ENCODE data around the gene FAM98C.

Gene FAM98C

DNA sequence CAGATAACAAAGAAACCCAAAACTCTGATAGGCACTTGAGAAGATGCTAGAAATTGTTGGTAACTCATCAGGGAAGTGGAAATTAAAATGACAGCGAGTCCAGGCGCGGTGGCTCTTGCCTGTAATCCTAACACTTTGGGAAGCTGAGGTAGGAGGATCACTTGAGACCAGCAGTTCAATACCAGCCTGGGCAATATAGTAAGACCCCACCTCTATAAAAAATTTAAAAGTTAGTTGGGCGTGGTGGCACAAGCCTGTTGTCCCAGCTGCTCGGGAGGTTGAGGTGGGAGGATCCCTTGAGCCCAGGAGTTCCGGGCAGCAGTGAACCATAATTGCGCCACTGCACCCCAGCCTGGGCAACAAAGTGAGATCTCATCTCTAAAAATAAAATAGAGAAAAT is 28.0 kb downstream of the FAM98C start:
- Histone ChIP-seq H3K27me3 (ENCODE audit: control insufficient read depth in 1 of 2, insufficient read depth in 2 of 2, low read length in 2 of 2) (peaks cover 6 to 23% of the 10 kb centered on the region in 2 donors), H3K27ac (ENCODE audit: low read depth, low read length) (no peak overlapping the region)

DNA sequence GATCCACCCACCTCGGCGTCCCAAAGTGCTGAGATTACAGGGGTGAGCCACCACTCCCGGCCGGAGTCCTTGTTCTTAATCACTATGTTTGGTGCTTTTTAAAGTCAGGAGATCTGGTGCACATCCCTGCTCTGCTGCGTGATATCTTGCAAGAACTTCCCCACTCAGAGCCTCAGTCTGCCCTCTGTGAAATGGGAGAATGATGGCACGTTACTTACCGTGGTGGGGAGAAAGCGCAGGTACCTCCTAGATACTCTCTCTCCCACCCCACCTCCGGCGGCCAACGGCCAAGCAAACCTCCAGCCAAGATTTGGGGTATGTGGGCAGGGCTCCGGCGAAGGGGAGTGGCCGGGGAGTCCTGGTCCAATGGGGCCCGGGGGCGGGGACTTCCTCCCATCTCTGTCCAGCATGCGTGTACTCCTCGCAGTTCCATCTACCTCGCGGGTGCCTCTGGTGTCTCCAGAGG is 30.4 kb downstream of the FAM98C start, which contains the start of gene RYR1:
RYR1 (plus strand) TSS at position 424 of the 466 bp plus-strand sequence. CDS start 139 bp downstream, outside the sequence.
- no peak within 1 kb of the TSS for H3K4me3 ChIP-seq (ENCODE audit: low read depth in 1 of 2, low read length in 2 of 2)
- no peaks in the 10 kb centered on the region for H3K4me1 ChIP-seq (ENCODE audit: insufficient read depth, low read length)
- H3K27ac ChIP-seq (ENCODE audit: low read depth, low read length): no peak within 1 kb of the TSS
- no peak within 1 kb of the TSS for H3K9ac ChIP-seq (ENCODE audit: low read length)
- H3K9me3 ChIP-seq (ENCODE audit: low read length): no peaks in the 10 kb centered on the region
- H3K27me3 ChIP-seq (ENCODE audit: control insufficient read depth in 1 of 2, insufficient read depth in 2 of 2, low read length in 2 of 2): peaks cover 6 to 23% of the 10 kb centered on the region in 2 donors
- H3K36me3 ChIP-seq (ENCODE audit: insufficient read depth, low read length): no peaks in the 10 kb centered on the region

More for the DNA sequence above, 28.0 kb downstream of the FAM98C start:
- Histone ChIP-seq H3K9me3 (ENCODE audit: low read length) (no peaks in the 10 kb centered on the region), H3K4me1 (ENCODE audit: insufficient read depth, low read length) (no peaks in the 10 kb centered on the region), H3K9ac (ENCODE audit: low read length) (no peak overlapping the region), H3K36me3 (ENCODE audit: insufficient read depth, low read length) (no peaks in the 10 kb centered on the region), H3K4me3 (ENCODE audit: low read depth in 1 of 2, low read length in 2 of 2) (no peak overlapping the region)

DNA sequence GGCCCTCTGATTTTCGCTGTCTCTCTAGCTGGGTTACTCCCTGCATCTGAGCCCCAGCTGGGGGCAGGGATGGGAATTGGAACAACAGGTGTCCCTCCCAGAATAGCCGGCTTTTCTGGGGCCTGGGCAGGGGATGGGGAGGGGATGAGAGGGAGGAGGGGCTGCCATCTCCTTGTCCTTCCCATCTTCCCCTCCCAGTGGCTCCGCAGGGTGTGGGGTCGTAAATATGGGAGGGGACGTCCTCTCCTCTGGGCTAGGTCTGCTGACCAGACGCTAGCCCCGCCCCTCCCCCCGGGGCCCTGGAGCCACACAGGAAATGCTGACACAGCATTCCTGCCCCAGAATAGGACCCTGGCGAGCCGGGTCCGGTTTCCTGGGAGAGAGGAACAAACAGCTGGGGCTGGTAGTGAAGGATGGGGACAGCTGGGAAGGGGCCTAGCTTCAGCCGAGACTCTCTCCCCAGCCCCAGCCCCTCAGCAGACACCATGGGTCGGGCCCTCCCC is 31.7 kb downstream of the FAM98C start:
- Histone ChIP-seq H3K36me3 (ENCODE audit: insufficient read depth, low read length) (no peaks in the 10 kb centered on the region), H3K9ac (ENCODE audit: low read length) (no peak overlapping the region), H3K27ac (ENCODE audit: low read depth, low read length) (no peak overlapping the region), H3K4me3 (ENCODE audit: low read depth in 1 of 2, low read length in 2 of 2) (no peak overlapping the region), H3K4me1 (ENCODE audit: insufficient read depth, low read length) (no peaks in the 10 kb centered on the region), H3K9me3 (ENCODE audit: low read length) (no peaks in the 10 kb centered on the region), H3K27me3 (ENCODE audit: control insufficient read depth in 1 of 2, insufficient read depth in 2 of 2, low read length in 2 of 2) (peaks cover 6 to 23% of the 10 kb centered on the region in 2 donors)

DNA sequence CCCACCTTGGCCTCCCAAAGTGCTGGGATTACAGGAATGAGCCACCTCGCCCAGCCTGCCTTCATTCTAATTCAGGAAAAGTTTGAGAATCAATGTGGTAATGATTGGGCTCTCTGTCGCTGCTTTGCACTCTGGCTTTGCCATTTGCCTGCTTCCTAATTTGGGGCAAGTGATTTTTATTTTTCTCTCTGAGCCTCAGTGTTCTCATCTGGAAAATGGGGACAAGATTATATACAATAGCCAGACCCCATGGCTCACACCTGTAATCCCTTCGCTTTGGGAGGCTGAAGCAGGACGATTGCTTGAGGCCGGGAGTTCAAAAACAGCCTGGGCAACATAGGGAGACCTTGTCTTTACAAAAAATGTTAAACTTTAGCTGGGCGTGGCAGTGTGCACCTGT is 34.4 kb downstream of the FAM98C start:
- H3K36me3 ChIP-seq (ENCODE audit: insufficient read depth, low read length): no peaks in the 10 kb centered on the region

DNA sequence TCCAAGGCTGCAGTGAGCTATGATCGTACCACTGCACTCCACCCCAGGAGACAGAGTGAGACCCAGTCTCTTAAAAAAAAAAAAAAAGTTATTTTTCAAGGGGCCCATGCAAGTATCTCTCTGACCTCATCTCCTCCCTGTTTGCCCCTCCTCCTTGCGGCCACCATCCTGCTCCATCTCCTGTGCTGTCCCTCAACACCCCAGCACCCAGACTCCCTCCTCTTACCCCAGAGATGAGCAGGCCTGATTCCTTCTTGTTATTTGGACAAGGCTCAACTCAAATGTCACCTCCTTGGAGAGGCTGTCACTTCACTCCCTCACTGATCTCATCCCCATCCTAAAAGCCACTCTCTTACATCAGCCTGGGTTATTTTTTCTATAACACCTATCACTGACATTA is 35.0 kb downstream of the FAM98C start:
- Histone ChIP-seq H3K27ac (ENCODE audit: low read depth, low read length) (no peak overlapping the region), H3K36me3 (ENCODE audit: insufficient read depth, low read length) (no peaks in the 10 kb centered on the region), H3K4me1 (ENCODE audit: insufficient read depth, low read length) (no peaks in the 10 kb centered on the region), H3K9ac (ENCODE audit: low read length) (no peak overlapping the region), H3K4me3 (ENCODE audit: low read depth in 1 of 2, low read length in 2 of 2) (no peak overlapping the region), H3K9me3 (ENCODE audit: low read length) (no peaks in the 10 kb centered on the region), H3K27me3 (ENCODE audit: control insufficient read depth in 1 of 2, insufficient read depth in 2 of 2, low read length in 2 of 2) (peaks cover 6 to 36% of the 10 kb centered on the region in 2 donors)

More for the DNA sequence above, 34.4 kb downstream of the FAM98C start:
- H3K4me1 ChIP-seq (ENCODE audit: insufficient read depth, low read length): no peaks in the 10 kb centered on the region
- H3K27me3 ChIP-seq (ENCODE audit: control insufficient read depth in 1 of 2, insufficient read depth in 2 of 2, low read length in 2 of 2): peaks cover 6 to 32% of the 10 kb centered on the region in 2 donors
- H3K9ac ChIP-seq (ENCODE audit: low read length): no peak overlapping the region
- no peak overlapping the region for H3K27ac ChIP-seq (ENCODE audit: low read depth, low read length)
- no peak overlapping the region for H3K4me3 ChIP-seq (ENCODE audit: low read depth in 1 of 2, low read length in 2 of 2)
- no peaks in the 10 kb centered on the region for H3K9me3 ChIP-seq (ENCODE audit: low read length)

DNA sequence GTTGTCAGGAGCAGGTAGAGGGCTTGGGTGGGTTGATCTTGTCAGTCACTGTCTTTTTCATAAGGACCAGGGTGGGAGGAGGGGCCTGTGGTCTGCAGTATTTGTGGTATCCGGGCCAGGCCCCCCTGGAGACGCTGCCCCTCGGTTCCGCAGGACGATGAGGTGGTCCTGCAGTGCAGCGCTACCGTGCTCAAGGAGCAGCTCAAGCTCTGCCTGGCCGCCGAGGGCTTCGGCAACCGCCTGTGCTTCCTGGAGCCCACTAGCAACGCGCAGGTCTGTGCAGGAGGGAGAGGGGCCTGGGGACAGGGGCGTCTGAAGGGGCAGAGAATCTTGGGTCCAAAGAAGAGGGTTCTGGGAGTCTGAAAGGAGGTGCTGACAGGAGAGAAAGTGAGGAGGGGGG is 37.7 kb downstream of the FAM98C start:
- Histone ChIP-seq H3K9me3 (ENCODE audit: low read length) (no peaks in the 10 kb centered on the region), H3K27me3 (ENCODE audit: control insufficient read depth in 1 of 2, insufficient read depth in 2 of 2, low read length in 2 of 2) (peaks cover 0 to 17% of the 10 kb centered on the region in 2 donors), H3K36me3 (ENCODE audit: insufficient read depth, low read length) (no peaks in the 10 kb centered on the region), H3K9ac (ENCODE audit: low read length) (no peak overlapping the region), H3K27ac (ENCODE audit: low read depth, low read length) (no peak overlapping the region), H3K4me1 (ENCODE audit: insufficient read depth, low read length) (no peaks in the 10 kb centered on the region), H3K4me3 (ENCODE audit: low read depth in 1 of 2, low read length in 2 of 2) (no peak overlapping the region)

DNA sequence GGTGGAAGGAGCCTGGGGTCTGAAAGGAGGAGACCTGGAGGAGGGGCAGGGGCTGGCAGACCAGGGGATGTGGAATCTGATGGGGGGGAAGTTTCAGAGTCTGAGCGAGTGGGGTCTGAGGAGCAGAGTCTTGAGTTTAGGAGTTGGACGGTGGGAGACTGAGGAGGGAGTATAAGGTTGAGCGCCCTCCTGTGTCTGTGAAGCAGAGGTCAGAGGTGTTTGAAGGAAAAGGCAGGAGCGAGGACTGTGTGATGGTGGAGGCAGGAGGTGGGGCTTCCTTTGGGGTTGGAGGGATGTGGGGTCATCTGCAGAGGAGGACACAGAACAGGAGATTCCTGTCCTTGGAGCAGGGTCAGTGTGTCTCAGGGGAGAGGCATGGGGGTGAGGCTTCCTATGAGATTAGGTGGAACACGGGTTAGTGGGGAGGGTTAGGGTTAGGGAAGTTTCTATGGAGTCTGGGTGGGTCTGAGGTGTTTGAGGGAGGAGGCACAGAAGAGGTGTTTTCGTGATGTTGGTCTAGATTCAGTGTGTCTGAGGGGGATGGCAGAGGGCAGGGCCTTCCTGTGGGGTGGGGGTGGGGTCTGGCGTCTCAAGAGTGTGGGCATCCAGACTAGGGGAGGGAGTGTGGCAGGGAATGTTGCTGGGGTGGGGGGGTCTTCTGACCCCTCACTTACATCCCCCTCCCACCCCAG is 38.9 kb downstream of the FAM98C start:
- H3K9ac ChIP-seq (ENCODE audit: low read length): no peak overlapping the region
- H3K27ac ChIP-seq (ENCODE audit: low read depth, low read length): no peak overlapping the region
- H3K27me3 ChIP-seq (ENCODE audit: control insufficient read depth in 1 of 2, insufficient read depth in 2 of 2, low read length in 2 of 2): peaks cover 0 to 17% of the 10 kb centered on the region in 2 donors
- no peaks in the 10 kb centered on the region for H3K36me3 ChIP-seq (ENCODE audit: insufficient read depth, low read length)
- H3K9me3 ChIP-seq (ENCODE audit: low read length): no peaks in the 10 kb centered on the region
- H3K4me1 ChIP-seq (ENCODE audit: insufficient read depth, low read length): no peaks in the 10 kb centered on the region
- H3K4me3 ChIP-seq (ENCODE audit: low read depth in 1 of 2, low read length in 2 of 2): no peak overlapping the region

DNA sequence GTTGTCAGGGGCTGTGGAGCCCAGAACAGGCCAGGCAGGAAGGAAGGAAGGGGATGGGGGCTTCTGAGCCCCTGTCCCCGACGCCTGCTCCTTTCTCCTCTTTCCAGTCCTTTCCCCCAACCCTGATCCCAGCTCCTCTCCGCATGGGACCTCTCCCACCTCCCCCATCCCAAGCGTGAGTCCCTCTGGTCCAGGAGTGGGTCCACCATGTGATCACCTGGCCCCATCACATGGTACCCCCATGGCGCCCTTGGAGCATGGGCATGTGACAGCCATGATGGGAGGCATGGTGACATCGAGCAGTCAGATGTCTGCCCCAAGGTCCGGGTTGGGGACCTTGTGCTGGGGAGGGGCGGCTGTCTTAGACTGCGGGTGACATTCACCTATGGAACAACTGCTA is 39.8 kb downstream of the FAM98C start:
- H3K9ac ChIP-seq (ENCODE audit: low read length): no peak overlapping the region
- no peak overlapping the region for H3K27ac ChIP-seq (ENCODE audit: low read depth, low read length)
- H3K27me3 ChIP-seq (ENCODE audit: control insufficient read depth in 1 of 2, insufficient read depth in 2 of 2, low read length in 2 of 2): peaks cover 0 to 17% of the 10 kb centered on the region in 2 donors
- H3K4me3 ChIP-seq (ENCODE audit: low read depth in 1 of 2, low read length in 2 of 2): no peak overlapping the region
- no peaks in the 10 kb centered on the region for H3K9me3 ChIP-seq (ENCODE audit: low read length)
- no peaks in the 10 kb centered on the region for H3K36me3 ChIP-seq (ENCODE audit: insufficient read depth, low read length)
- H3K4me1 ChIP-seq (ENCODE audit: insufficient read depth, low read length): no peaks in the 10 kb centered on the region

DNA sequence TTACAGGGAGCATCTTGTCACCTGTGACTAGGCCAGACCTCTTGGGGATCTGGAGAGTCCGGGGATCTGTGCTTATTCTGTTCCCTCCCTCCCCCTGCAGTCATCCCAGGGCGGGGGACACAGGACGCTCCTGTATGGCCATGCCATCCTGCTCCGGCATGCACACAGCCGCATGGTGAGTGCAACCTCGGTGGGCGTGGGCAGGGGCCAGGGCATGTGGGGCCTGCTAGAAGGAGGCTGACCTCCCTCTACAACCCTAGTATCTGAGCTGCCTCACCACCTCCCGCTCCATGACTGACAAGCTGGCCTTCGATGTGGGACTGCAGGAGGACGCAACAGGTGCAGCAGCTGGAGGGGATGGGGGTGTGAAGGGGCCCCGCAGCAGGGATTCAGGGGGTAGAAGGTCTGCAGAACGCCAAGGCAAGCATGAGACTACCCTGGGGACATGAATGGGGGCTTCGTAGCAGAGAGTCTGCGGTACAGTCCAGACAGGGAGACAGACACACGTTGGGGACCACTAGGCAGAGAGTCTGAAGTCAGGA is 40.6 kb downstream of the FAM98C start:
- H3K36me3 ChIP-seq (ENCODE audit: insufficient read depth, low read length): no peaks in the 10 kb centered on the region
- no peaks in the 10 kb centered on the region for H3K4me1 ChIP-seq (ENCODE audit: insufficient read depth, low read length)
- no peak overlapping the region for H3K27ac ChIP-seq (ENCODE audit: low read depth, low read length)
- H3K9ac ChIP-seq (ENCODE audit: low read length): no peak overlapping the region
- peaks cover 0 to 17% of the 10 kb centered on the region in 2 donors for H3K27me3 ChIP-seq (ENCODE audit: control insufficient read depth in 1 of 2, insufficient read depth in 2 of 2, low read length in 2 of 2)
- no peaks in the 10 kb centered on the region for H3K9me3 ChIP-seq (ENCODE audit: low read length)
- no peak overlapping the region for H3K4me3 ChIP-seq (ENCODE audit: low read depth in 1 of 2, low read length in 2 of 2)

DNA sequence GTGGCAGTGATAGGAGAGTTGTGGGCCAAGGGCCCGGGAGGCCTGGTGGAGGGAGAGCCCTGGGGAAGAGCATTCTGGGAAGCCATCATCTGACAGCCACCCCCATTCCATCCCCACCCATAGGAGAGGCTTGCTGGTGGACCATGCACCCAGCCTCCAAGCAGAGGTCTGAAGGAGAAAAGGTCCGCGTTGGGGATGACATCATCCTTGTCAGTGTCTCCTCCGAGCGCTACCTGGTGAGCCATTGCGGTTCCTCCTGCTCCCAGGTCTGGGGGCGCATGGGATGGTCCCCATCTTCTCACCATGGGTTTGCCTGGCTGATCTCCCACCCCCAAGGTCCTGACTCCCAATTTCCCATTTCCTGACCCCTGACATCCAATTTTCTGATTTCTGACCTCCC is 41.1 kb downstream of the FAM98C start:
- H3K9ac ChIP-seq (ENCODE audit: low read length): no peak overlapping the region
- peaks cover 0 to 17% of the 10 kb centered on the region in 2 donors for H3K27me3 ChIP-seq (ENCODE audit: control insufficient read depth in 1 of 2, insufficient read depth in 2 of 2, low read length in 2 of 2)
- no peaks in the 10 kb centered on the region for H3K36me3 ChIP-seq (ENCODE audit: insufficient read depth, low read length)
- no peak overlapping the region for H3K4me3 ChIP-seq (ENCODE audit: low read depth in 1 of 2, low read length in 2 of 2)
- H3K9me3 ChIP-seq (ENCODE audit: low read length): no peaks in the 10 kb centered on the region
- no peak overlapping the region for H3K27ac ChIP-seq (ENCODE audit: low read depth, low read length)
- H3K4me1 ChIP-seq (ENCODE audit: insufficient read depth, low read length): no peaks in the 10 kb centered on the region

DNA sequence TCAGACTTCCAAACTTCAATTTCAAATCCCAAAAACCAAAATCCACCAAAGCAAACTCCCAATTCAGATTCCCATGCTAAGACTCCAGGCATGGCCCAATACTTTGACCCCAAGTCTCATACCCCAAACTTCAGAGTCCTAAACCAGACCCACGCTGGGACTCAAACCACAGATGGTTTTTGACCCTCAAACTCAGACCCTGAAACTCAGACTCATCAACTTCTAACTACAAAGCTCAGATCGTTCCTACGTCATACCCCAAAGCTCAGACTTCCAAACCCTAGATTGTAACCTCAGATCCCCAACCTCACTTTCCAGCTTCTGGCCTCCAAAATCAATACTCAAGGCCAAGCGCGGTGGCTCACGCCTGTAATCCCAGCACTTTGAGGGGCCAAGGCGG is 42.5 kb downstream of the FAM98C start:
- Histone ChIP-seq H3K4me3 (ENCODE audit: low read depth in 1 of 2, low read length in 2 of 2) (no peak overlapping the region), H3K9ac (ENCODE audit: low read length) (no peak overlapping the region), H3K36me3 (ENCODE audit: insufficient read depth, low read length) (no peaks in the 10 kb centered on the region), H3K4me1 (ENCODE audit: insufficient read depth, low read length) (no peaks in the 10 kb centered on the region), H3K27me3 (ENCODE audit: control insufficient read depth in 1 of 2, insufficient read depth in 2 of 2, low read length in 2 of 2) (peaks cover 0 to 17% of the 10 kb centered on the region in 2 donors), H3K27ac (ENCODE audit: low read depth, low read length) (no peak overlapping the region), H3K9me3 (ENCODE audit: low read length) (no peaks in the 10 kb centered on the region)

Data from muscle layer of colon (tissue), 2 donors.